Measurements from ENCODE around the gene ZNF516.

ZNF516 gene

DNA sequence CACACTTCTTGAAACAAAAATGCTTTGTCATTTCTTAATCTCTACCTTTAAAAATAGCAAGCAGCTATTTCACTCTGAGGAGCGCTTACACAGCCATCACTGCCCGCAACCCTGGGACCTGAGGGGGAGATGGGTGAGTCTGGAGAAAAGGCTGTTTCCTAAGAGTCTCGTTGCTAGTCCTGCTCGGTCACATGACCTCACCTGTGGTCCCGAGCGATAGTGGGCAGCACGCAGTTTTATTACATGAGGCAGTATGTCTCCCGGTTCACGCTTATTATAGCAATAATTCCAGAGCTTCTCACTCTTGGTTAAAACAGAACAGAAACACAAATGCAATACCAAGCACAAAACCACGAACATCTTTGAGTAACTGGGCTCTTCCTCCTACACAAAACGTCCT, 105.3 kb downstream of the ZNF516 start:
- FAIRE-seq (peak; percentile 44), DNase-seq (ENCODE audit: insufficient read length, low spot score) (no peak)

GRCh38 chr18:76388891-76389423, 106.1 kb downstream of the ZNF516 start:
- DNase-seq (ENCODE audit: insufficient read length, low spot score) (no peak), FAIRE-seq (peak; percentile 32)
- no peak for TF ChIP-seq CTCF (IDR thresholded peaks at IDR 0.05; ENCODE audit: insufficient read depth, missing control alignments)

More for the DNA sequence above, 105.3 kb downstream of the ZNF516 start:
- TF ChIP-seq CTCF (IDR thresholded peaks at IDR 0.05; ENCODE audit: insufficient read depth, missing control alignments) = no peak

GRCh38 chr18:76388261-76388660, 106.8 kb downstream of the ZNF516 start:
- FAIRE-seq = peak; percentile 11

DNA sequence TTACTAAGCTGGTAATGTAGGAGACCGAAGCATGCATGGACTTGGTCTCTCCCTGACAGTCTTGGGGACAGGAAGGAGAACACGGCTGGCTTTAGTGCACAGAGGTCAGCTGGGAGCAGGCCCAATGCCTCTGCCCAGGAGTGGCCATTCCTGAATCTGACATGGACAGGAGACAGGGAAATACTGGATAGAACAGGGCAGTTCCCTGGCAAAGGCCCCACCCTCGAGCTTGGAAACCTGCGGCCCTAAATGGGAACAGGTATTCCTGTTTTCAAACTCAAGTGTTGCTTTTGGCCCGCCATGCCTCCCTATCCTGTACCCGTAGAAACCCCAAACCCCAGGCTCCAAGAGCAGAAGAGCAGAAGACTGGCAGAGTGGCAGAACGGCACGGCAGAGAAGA, 107.4 kb downstream of the ZNF516 start:
- no peak for TF ChIP-seq CTCF (IDR thresholded peaks at IDR 0.05; ENCODE audit: insufficient read depth, missing control alignments)

More at GRCh38 chr18:76388261-76388660, 106.8 kb downstream of the ZNF516 start:
- TF ChIP-seq CTCF (IDR thresholded peaks at IDR 0.05; ENCODE audit: insufficient read depth, missing control alignments) = no peak
- no peak for DNase-seq (ENCODE audit: insufficient read length, low spot score)

GRCh38 chr18:76386886-76387285, 108.2 kb downstream of the ZNF516 start:
- TF ChIP-seq CTCF (IDR thresholded peaks at IDR 0.05; ENCODE audit: insufficient read depth, missing control alignments) = no peak
- FAIRE-seq = no peak
- DNase-seq (ENCODE audit: insufficient read length, low spot score) = no peak

More for the DNA sequence above, 107.4 kb downstream of the ZNF516 start:
- DNase-seq (ENCODE audit: insufficient read length, low spot score) (no peak), FAIRE-seq (peak; percentile 11)

GRCh38 chr18:76386071-76386470, 109.0 kb downstream of the ZNF516 start:
- FAIRE-seq = no peak
- DNase-seq (ENCODE audit: insufficient read length, low spot score) = no peak
- no peak for TF ChIP-seq CTCF (IDR thresholded peaks at IDR 0.05; ENCODE audit: insufficient read depth, missing control alignments)

GRCh38 chr18:76385681-76385975, 109.4 kb downstream of the ZNF516 start:
- no peak for FAIRE-seq
- no peak for DNase-seq (ENCODE audit: insufficient read length, low spot score)

More at GRCh38 chr18:76385681-76385975, 109.4 kb downstream of the ZNF516 start:
- TF ChIP-seq CTCF (IDR thresholded peaks at IDR 0.05; ENCODE audit: insufficient read depth, missing control alignments) = no peak

Measured in D721Med (cell line).